ENCODE measurements around the gene OGDHL.
"Not testable (repeated sequence)": the region's sequence is repeated elsewhere in the genome, so short reads cannot be mapped to it uniquely, and the experiment has no call there.

The OGDHL gene

DNA sequence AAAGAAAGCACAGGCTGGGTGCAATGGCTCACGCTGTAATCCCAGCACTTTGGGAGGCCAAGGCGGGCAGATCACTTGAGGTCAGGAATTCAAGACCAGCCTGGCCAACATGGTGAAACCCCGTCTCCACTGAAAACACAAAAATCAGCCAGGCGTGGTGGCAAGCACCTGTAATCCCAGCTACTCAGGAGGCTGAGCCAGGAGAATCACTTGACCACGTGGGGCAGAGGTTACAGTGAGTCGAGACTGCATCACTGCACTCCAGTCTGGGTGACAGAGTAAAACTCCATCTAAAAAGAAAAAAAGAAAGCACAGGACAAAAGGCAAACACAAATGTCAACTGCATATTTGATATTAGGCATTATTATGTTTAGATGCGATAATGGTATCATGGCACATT lies 7.2 kb downstream of the OGDHL start:
- not testable (repeated sequence) for H3K9me3 ChIP-seq (ENCODE audit: control insufficient read depth, insufficient read depth, low read length); H3K27me3 ChIP-seq (ENCODE audit: control insufficient read depth, insufficient read depth, low read length); H3K4me1 ChIP-seq (ENCODE audit: control insufficient read depth, insufficient read depth, low read length); H3K4me3 ChIP-seq (ENCODE audit: low read depth, low read length); H3K9ac ChIP-seq (ENCODE audit: low read depth, low read length)
- peaks cover 26% of the 10 kb centered on the region for H3K36me3 ChIP-seq (ENCODE audit: control insufficient read depth, insufficient read depth, low read length)

DNA sequence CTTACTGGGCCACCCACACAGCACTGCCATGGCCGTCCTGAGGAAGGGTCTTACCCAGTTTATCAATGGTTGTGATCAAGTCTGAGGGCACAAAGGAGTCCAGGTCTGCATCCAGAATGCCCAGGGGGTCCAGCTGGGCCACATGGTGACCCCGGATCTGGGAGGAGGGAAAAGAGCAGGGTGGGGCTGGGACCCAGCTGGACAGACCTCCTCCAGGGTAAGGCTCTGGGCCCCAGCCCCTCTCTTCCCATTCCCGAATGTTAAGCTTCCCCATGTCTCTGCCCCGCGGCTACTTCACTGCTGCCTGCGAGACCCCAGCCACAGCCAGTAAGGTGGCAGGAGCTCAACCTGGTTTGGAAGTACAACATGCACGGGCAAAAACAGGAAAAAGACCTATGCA lies 9.5 kb downstream of the OGDHL start:
- H3K27me3 ChIP-seq (ENCODE audit: control insufficient read depth, insufficient read depth, low read length) = no peaks in the 10 kb centered on the region
- no peak overlapping the region for H3K9ac ChIP-seq (ENCODE audit: low read depth, low read length)
- H3K36me3 ChIP-seq (ENCODE audit: control insufficient read depth, insufficient read depth, low read length) = peaks cover 26% of the 10 kb centered on the region
- H3K4me3 ChIP-seq (ENCODE audit: low read depth, low read length) = no peak overlapping the region
- H3K4me1 ChIP-seq (ENCODE audit: control insufficient read depth, insufficient read depth, low read length) = no peaks in the 10 kb centered on the region
- H3K9me3 ChIP-seq (ENCODE audit: control insufficient read depth, insufficient read depth, low read length) = no peaks in the 10 kb centered on the region

DNA sequence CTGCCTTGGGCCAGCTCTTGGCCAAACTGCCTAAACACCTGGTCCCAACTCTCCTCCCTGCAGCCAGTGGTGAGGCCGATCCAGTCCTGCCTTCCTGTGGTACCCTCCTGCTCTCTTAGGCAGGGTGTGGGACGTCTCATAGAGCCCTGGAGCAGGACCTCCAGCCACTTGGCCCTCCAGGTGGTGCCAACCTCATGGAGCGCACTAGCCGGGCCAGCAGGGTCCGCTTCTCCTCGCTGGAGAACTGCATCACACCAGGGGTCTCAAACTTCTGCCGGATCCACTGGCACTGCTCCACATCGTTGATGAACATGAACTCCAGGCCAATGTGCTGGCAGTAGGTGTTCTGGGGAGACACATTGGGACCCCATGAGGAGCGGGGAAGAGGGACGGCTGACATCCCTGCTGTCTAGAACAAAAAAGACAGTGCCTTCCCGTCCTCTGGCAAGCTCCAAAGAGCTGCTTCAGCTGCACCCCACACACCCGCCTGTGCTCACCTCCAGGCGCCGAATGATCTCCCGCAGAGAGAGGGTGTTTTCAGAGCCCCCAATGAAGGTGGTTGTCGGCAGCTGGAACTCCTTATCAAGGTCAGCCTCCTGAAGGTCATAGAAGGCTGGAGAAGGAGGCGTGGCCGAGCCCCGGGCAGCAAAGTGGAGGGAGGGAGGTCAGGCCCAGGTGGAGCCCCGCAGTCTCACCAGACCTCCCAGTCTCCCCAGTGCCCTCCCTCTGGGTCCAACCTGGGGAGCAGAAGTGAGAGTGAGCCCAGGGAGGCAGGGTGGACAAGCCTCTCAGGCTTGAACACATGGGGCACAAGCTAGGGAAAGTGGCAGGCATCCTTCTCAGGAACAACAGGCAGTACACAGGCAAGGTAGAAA lies 10.2 kb downstream of the OGDHL start:
- H3K36me3 ChIP-seq (ENCODE audit: control insufficient read depth, insufficient read depth, low read length) = peaks cover 26% of the 10 kb centered on the region
- no peaks in the 10 kb centered on the region for H3K9me3 ChIP-seq (ENCODE audit: control insufficient read depth, insufficient read depth, low read length)
- H3K9ac ChIP-seq (ENCODE audit: low read depth, low read length) = no peak overlapping the region
- no peaks in the 10 kb centered on the region for H3K27me3 ChIP-seq (ENCODE audit: control insufficient read depth, insufficient read depth, low read length)
- no peak overlapping the region for H3K4me3 ChIP-seq (ENCODE audit: low read depth, low read length)
- H3K4me1 ChIP-seq (ENCODE audit: control insufficient read depth, insufficient read depth, low read length) = no peaks in the 10 kb centered on the region

DNA sequence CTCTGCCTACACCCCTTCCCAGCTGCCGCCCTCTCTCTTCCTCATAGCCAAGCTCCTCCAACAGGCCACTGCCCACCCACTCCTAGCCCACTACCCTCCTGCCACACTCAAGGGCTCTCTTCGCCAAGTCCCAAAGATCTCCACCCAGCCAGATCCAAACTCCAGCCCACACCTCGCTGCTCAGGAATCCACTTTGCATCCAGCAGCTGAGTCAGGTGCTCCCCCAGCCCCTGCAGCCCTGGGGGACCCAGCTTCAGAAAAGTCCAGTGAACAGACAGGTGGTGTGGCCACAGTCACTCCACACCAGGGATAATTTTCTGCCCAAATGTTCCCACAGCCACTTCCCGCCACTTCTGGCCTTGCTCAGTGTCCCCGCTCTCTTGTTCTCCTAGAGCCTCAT lies 10.9 kb downstream of the OGDHL start:
- Histone ChIP-seq H3K27me3 (ENCODE audit: control insufficient read depth, insufficient read depth, low read length) (no peaks in the 10 kb centered on the region), H3K9me3 (ENCODE audit: control insufficient read depth, insufficient read depth, low read length) (no peaks in the 10 kb centered on the region), H3K36me3 (ENCODE audit: control insufficient read depth, insufficient read depth, low read length) (peaks cover 27% of the 10 kb centered on the region), H3K4me1 (ENCODE audit: control insufficient read depth, insufficient read depth, low read length) (no peaks in the 10 kb centered on the region), H3K4me3 (ENCODE audit: low read depth, low read length) (no peak overlapping the region), H3K9ac (ENCODE audit: low read depth, low read length) (no peak overlapping the region)

DNA sequence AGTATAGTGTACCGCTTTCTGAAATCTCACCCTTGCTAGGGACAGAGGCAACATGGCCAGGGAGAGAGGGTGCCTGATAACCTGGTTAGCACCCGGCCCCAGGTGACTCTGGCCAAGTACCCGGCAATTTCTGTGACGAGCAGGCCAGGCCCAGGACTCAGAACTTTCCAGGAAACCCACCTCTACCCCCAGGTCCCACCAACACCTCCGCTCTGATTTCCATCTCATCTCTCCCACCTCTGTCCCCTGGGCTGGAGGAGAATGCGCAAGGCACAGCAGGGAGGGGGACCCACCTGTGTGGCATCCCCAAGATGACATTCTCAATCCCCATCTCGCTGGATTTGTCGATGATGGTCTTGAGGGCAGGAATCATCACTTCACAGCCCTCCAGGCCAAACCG lies 11.6 kb downstream of the OGDHL start:
- Histone ChIP-seq H3K4me3 (ENCODE audit: low read depth, low read length) (no peak overlapping the region), H3K9ac (ENCODE audit: low read depth, low read length) (no peak overlapping the region), H3K9me3 (ENCODE audit: control insufficient read depth, insufficient read depth, low read length) (no peaks in the 10 kb centered on the region), H3K4me1 (ENCODE audit: control insufficient read depth, insufficient read depth, low read length) (no peaks in the 10 kb centered on the region), H3K36me3 (ENCODE audit: control insufficient read depth, insufficient read depth, low read length) (peaks cover 27% of the 10 kb centered on the region), H3K27me3 (ENCODE audit: control insufficient read depth, insufficient read depth, low read length) (no peaks in the 10 kb centered on the region)

DNA sequence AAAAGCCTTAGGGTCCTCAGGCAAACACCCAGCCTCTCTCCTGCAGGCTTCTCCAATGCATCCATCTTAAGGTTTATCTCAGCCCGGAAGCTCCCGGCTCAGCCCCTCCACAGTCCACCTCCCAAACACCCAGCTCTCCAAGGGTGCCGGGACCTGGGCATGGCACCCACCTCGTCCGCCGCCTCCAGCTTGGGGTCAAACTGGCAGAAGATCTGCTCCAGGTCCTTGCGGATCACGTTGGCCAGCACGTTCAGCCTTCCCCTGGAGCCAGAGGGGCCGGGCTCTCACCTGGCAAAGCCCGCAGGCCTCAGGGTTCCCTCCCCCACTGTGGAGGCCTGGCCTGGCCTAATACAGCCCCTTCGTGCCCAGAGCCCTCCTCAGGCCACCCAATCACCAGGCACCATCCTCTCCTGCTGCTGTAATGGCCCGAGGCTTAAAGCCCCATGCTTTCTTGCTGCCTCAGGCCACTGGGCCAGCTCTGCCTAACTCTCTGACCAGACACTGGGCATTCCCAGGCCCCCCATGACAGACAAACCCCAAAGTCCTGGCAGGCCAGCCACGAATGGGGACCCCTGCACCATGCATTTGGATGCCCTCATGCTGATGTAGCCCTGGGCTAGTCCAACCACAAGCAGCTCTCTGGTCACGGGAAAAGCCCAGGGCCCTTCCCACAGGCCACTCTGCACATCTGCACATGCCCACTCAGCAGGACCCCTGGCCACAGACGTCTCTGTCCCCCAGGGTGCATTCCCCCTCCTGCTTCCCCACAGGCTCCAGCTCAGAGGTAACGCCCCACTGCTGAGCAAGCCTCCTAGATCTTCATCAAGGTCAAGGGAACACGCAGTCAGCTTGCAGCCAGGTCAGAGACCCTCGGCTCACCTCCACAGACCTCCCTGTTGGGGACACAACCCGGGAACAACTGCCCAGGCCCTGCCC lies 12.3 kb downstream of the OGDHL start:
- no peak overlapping the region for H3K9ac ChIP-seq (ENCODE audit: low read depth, low read length)
- H3K4me1 ChIP-seq (ENCODE audit: control insufficient read depth, insufficient read depth, low read length) = no peaks in the 10 kb centered on the region
- H3K27me3 ChIP-seq (ENCODE audit: control insufficient read depth, insufficient read depth, low read length) = no peaks in the 10 kb centered on the region
- H3K36me3 ChIP-seq (ENCODE audit: control insufficient read depth, insufficient read depth, low read length) = peaks cover 27% of the 10 kb centered on the region
- H3K9me3 ChIP-seq (ENCODE audit: control insufficient read depth, insufficient read depth, low read length) = no peaks in the 10 kb centered on the region
- H3K4me3 ChIP-seq (ENCODE audit: low read depth, low read length) = no peak overlapping the region

DNA sequence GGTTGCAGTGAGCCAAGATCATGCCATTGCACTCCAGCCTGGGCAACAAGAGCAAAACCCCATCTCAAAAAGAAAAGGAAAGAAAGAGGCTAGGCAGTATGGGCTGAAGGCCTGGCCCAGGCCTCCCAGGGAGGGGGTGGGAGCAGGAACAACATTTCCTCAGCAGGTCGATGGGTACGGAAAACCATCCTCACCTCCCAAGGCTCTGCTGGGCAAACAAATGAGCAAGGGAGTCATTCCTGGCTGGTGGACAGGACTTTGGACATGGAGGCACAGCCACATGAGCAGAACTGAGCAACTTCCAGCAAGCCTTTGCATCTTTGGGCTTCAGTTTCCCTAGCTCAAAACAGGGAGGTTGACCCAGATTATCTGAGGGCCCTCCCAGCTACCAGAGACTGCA lies 13.0 kb downstream of the OGDHL start:
- Histone ChIP-seq H3K4me3 (ENCODE audit: low read depth, low read length) (no peak overlapping the region), H3K9ac (ENCODE audit: low read depth, low read length) (no peak overlapping the region), H3K36me3 (ENCODE audit: control insufficient read depth, insufficient read depth, low read length) (peaks cover 30% of the 10 kb centered on the region), H3K27me3 (ENCODE audit: control insufficient read depth, insufficient read depth, low read length) (no peaks in the 10 kb centered on the region), H3K4me1 (ENCODE audit: control insufficient read depth, insufficient read depth, low read length) (no peaks in the 10 kb centered on the region), H3K9me3 (ENCODE audit: control insufficient read depth, insufficient read depth, low read length) (no peaks in the 10 kb centered on the region)

DNA sequence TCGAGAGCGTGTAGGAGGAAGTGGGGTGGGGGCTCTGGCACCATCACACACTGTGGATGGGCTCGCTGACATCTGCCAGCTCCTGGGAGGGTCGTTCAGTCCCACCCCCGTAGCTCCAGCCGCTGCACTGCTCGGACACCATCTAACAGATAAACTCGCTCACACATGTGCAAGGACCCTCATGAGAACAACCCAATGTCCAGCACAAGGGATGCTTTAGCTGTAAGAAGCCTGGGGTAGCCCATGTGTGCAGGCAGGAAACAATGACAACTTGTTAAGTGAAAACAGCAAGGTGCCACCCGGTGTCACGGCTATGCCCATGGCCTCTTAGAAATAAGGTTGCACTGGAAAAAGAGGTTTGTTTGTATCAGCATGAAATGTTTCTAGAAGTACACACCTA lies 14.1 kb downstream of the OGDHL start:
- no peaks in the 10 kb centered on the region for H3K9me3 ChIP-seq (ENCODE audit: control insufficient read depth, insufficient read depth, low read length)
- H3K4me3 ChIP-seq (ENCODE audit: low read depth, low read length) = no peak overlapping the region
- no peaks in the 10 kb centered on the region for H3K27me3 ChIP-seq (ENCODE audit: control insufficient read depth, insufficient read depth, low read length)
- H3K4me1 ChIP-seq (ENCODE audit: control insufficient read depth, insufficient read depth, low read length) = no peaks in the 10 kb centered on the region
- H3K9ac ChIP-seq (ENCODE audit: low read depth, low read length) = no peak overlapping the region
- peaks cover 41% of the 10 kb centered on the region for H3K36me3 ChIP-seq (ENCODE audit: control insufficient read depth, insufficient read depth, low read length)

DNA sequence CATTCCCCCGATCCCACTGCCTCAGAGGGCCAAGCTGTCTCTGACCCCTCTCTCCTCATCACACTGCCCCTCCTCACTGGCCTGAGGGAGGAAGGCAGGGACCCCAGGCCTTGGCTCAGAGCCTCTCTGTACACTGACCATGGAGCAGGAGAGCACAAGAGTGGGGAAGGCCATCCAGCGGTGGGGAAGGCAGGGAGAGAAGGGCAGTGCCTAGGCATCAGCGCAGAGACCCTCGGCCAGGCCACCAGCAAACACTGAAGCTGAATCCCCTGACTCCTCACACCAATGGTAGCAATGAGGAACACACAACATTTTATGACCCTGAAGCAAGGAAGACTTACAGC lies 14.8 kb downstream of the OGDHL start:
- Histone ChIP-seq H3K4me3 (ENCODE audit: low read depth, low read length) (no peak overlapping the region), H3K27me3 (ENCODE audit: control insufficient read depth, insufficient read depth, low read length) (no peaks in the 10 kb centered on the region), H3K9ac (ENCODE audit: low read depth, low read length) (no peak overlapping the region), H3K9me3 (ENCODE audit: control insufficient read depth, insufficient read depth, low read length) (no peaks in the 10 kb centered on the region), H3K4me1 (ENCODE audit: control insufficient read depth, insufficient read depth, low read length) (no peaks in the 10 kb centered on the region), H3K36me3 (ENCODE audit: control insufficient read depth, insufficient read depth, low read length) (peaks cover 42% of the 10 kb centered on the region)

DNA sequence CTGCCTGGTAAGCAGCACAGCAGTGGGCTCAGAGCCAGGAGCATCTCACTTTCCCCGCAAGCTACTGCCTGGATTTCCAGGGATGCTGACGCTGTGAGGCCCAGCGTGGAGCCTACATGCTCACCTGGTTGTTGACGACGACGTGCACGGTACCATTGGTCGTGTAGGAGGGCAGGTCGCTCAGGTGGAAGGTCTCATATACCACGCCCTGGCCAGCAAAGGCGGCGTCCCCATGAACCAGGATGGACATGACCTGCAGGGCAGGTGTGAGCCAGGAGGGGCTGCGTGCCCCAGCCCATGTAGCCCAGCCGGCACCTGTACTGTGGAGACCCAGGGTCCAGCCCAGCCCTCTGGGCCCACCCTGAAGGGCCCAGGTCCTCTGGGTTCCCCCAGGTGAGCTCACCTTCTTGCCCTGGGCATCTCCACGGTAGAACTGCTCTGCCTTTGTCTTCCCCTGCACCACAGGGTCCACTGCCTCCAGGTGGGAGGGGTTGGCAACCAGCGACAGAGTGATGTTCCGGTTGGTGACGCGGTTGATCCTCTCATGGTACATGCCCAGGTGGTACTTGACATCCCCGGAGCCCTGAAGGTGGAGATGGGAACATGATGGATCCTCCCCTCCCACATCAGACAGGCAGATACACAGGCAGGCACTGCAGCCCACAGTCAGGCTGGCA lies 15.4 kb downstream of the OGDHL start:
- no peaks in the 10 kb centered on the region for H3K4me1 ChIP-seq (ENCODE audit: control insufficient read depth, insufficient read depth, low read length)
- H3K27me3 ChIP-seq (ENCODE audit: control insufficient read depth, insufficient read depth, low read length) = no peaks in the 10 kb centered on the region
- H3K36me3 ChIP-seq (ENCODE audit: control insufficient read depth, insufficient read depth, low read length) = peaks cover 41% of the 10 kb centered on the region
- no peak overlapping the region for H3K9ac ChIP-seq (ENCODE audit: low read depth, low read length)
- H3K9me3 ChIP-seq (ENCODE audit: control insufficient read depth, insufficient read depth, low read length) = no peaks in the 10 kb centered on the region
- H3K4me3 ChIP-seq (ENCODE audit: low read depth, low read length) = no peak overlapping the region

DNA sequence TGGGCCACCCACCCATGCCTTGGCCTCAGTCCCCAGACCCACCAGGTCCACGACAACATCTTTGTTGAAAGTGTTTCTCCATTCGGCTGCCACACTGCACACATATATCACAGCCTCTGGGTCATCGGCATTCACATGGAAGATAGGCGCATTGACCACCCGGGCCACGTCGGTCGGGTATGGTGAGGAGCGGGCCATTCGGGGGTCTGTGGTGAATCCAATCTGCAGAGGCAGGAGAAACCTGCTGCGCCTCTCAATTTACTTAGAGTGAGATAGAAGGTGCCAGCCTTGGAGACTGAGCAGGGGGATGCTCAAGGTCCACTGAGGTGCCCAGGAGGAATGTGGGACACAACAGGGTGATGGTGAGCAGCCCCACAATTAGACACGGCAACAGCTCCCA lies 16.4 kb downstream of the OGDHL start:
- Histone ChIP-seq H3K9me3 (ENCODE audit: control insufficient read depth, insufficient read depth, low read length) (no peaks in the 10 kb centered on the region), H3K27me3 (ENCODE audit: control insufficient read depth, insufficient read depth, low read length) (no peaks in the 10 kb centered on the region), H3K36me3 (ENCODE audit: control insufficient read depth, insufficient read depth, low read length) (peaks cover 39% of the 10 kb centered on the region), H3K4me3 (ENCODE audit: low read depth, low read length) (no peak overlapping the region), H3K9ac (ENCODE audit: low read depth, low read length) (no peak overlapping the region), H3K4me1 (ENCODE audit: control insufficient read depth, insufficient read depth, low read length) (no peaks in the 10 kb centered on the region)

All from iPS-15b (cell line).